GM21360 (cell line): ENCODE results near the gene FIP1L1.

Experiments
- ATAC-seq: cut with Tn5 transposase; IDR thresholded peaks from one replicate; pipeline ENCODE4 v1.9.1; 2021; ENCODE audit warnings: mild to moderate bottlenecking, moderate library complexity; ENCODE audit not compliant: unreplicated experiment

FIP1L1 gene

GRCh38 chr4:53498706-53499105, 121.3 kb downstream of the FIP1L1 start:
- no peak for ATAC-seq

- no peak for ATAC-seq
Measured at GRCh38 chr4:53499791-53500190, 122.3 kb downstream of the FIP1L1 start.

GRCh38 chr4:53500546-53500945, 123.1 kb downstream of the FIP1L1 start:
- no peak for ATAC-seq

DNA sequence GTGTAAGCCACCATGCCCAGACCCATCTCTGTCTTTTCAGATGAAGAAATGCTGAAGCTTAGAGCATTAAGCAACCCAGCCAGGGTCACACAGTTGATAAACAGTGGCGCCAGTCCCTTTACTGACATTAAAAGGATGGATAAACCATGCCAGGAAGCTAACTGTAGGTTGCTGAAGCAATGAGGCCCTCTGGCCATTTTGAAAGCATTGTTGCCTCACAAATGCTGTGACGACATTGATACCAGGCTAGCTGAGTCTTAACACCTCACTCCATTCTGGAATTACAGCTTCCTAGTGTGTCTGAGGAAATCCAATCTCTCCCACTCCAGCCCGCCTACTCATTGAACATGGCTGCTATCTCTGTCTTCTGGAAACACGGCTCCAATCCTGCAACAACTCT, 124.1 kb downstream of the FIP1L1 start:
- no peak for ATAC-seq

GRCh38 chr4:53502094-53502493, 124.7 kb downstream of the FIP1L1 start:
- ATAC-seq = no peak

DNA sequence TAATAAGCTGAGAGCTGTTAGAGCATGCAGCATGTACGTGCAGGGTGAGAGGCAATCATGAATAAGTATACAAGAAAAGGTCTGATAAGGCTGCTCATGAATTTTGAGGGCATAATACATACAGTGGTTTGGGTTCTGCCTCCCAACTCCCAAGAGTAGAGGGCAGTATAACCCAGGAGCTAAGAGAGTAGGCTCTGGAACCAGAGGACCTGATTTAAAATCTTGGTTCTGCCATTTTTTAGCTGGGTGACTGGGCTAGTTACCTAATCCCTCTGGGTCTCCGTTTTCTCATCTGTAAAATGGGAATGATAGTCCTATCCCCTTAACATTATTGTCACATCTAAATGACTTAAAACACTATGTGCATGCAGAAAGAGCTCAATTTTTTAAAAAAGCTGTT, 128.5 kb downstream of the FIP1L1 start:
- no peak for ATAC-seq

DNA sequence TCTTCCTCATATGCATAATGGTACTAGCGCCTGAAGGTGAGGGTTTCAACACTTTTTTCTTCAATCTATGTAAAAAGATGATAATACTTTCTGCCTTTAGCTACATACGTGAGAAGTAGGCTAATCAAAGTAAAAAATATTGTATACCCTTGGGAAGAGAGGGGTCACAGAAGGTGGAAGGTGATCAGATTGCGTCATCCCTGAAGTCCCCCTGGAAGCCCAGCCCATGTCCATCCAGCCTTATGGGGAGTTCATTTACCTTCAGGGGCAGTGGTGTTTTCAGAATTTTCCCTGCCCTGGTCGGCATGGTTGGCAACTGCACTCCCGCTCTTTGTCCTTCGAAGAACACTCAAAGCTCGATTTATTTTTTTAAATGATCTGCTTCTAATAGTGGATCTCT, 129.6 kb downstream of the FIP1L1 start:
- ATAC-seq = no peak

- no peak for ATAC-seq
Measured at GRCh38 chr4:53507671-53508286, 130.3 kb downstream of the FIP1L1 start.

GRCh38 chr4:53508446-53508845, 131.0 kb downstream of the FIP1L1 start:
- ATAC-seq = no peak

- no peak for ATAC-seq
Measured at GRCh38 chr4:53510321-53510720, 132.9 kb downstream of the FIP1L1 start.
